ENCODE measurements around the gene OR5AS1. TPM values are rescaled to one million over a fixed set of nuclear protein-coding genes. Genes with fewer than 3 reads are reported as not detected.
"Not testable (repeated sequence)": the region's sequence is repeated elsewhere in the genome, so short reads cannot be mapped to it uniquely, and the experiment has no call there.

OR5AS1 gene
- not detected in 2 replicates for total RNA-seq

DNA sequence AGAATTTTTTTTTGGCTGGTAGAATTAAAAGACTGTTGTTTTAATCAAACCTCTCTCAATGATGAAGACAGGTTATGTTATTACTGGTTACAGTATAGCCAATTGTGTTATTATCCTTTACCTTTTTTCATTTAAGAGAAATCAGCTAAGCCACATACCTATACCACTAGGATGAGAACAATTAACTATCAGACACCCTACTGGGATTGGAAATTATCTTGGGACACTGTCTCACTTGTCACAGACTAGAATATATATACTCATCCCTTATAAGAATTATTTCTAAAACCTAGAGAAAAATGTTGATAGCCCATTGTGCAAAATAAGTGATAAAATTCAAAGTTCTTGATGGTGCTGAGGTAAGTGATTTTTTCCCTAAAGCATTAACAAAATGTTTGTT lies at the start of gene OR5AS1:
Gene OR5AS1 (plus strand): TSS at position 301 of the 400 bp plus-strand sequence. CDS start 2,765 bp downstream, outside the sequence.
- no peak for DNase-seq (ENCODE audit: low read depth)

DNA sequence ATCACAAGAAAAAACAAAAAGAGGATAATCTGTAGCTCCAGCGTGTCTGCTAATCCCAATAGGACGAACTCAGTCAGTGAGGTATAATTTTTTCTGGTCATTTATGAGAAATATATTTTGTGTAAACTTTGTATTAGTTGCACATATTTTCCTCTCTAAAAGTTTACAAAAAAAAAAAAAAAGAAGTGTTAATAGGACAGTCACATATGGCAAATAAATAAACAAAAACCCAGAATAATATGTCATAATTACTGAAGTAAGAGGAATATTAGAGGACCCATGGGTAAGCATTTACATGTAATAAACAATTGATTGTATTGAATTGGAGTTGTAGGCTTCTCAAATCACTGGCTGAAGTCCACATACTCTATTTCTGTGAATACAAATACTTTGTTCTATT lies 32.9 kb upstream of the OR5AS1 start, which contains the start of gene OR5F1:
Gene OR5F1 (minus strand): TSS at position 101 of the 400 bp plus-strand sequence. CDS start 0 bp downstream, at position 101.
- no peak for DNase-seq (ENCODE audit: low read depth)

DNA sequence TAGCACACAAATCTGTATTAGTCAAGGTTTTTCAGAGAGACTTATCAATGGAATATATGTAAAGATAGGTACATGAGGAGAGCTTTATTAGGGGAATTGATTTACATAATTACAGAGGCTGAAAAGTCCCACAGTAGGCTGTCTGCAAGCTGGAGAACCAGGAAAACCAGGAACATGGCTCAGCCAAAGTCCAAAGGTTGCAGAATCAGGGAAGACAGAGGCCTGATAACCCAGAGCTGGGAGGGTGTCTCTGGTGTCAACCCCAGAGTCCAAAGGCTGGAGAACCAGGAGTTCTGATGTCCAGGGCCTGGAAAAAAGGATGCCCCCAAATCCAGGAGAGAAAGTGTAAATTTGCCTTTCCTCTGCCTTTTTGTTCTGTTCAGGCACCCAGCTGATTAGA lies 16.7 kb upstream of the OR5AS1 start:
- no peak for DNase-seq (ENCODE audit: low read depth)

DNA sequence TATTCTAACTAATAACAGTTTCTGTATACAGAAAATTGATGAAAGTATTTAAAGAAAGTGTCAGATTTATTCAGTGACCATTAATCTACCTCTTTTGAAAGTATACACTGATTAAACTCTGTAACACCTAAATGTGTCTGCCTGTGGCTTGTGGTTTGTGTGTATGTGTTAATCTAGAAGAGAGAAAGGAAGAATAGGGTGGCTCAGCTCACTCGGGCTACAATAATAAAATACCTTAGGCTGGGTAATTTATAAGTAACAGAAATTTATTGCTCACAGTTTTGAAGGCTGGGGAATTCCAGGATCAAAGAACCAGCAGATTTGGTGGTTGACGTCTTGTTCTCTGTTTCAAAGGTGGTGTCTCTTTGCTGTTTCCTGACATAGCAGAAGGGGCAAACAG lies 13.6 kb upstream of the OR5AS1 start:
- no peak for DNase-seq (ENCODE audit: low read depth)

DNA sequence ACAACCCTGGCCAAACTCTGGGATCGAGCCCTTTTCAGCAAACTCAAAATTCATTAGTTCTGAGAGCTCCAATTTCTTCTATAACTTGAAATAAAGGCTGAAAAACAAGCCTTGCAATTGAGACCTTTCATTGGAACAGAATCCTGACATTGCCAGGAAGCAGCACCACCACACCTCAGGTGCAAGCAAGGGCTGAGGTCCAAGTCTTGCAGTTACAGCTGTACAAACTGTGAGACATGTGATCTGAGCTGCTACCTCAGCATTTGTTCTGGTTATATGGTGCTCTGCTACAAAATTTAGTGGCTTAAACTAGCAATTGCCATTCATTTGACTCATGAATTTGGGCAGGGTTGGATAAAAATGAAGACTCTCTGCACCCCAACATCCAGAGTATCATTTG lies 18.1 kb downstream of the OR5AS1 start:
- no peak for DNase-seq (ENCODE audit: low read depth)

DNA sequence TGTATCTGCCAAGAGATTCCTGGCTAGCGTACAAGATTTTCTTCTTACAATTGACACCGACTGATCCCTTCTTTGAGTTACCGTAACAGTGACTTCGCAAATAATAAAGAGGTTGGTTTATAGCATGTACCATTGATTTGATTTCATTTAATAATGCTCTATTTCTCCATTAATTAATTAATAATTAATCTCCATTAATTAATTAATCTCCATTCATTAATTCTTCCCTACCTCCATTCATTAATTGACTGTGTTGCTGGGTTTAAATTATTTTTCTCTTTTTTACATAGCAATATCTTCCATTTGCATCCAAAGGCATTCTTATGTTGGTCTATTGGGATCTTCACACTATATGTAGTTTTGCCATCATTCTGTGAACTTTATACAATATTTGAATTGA lies 21.0 kb downstream of the OR5AS1 start:
- no peak for DNase-seq (ENCODE audit: low read depth)

DNA sequence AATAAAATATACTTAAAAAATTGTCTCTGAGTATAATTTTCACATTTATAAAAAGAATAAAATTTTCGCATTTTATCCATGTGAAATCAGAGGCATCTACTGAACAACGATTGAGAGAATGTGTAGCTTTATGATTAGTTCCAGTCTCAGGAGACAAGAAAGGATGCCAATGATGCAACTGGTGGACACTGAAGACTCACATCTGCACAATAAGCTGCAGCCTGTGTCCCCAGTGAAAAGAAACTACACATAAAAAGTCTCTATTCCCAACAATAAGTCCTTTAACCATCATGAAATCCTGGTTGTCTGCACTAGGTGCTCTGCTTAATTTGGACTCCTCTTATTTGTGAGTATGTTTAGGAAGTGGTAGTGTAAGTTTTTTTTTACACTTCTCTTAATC lies 22.0 kb downstream of the OR5AS1 start:
- DNase-seq (ENCODE audit: low read depth) = no peak

- DNase-seq (ENCODE audit: low read depth) = not testable (repeated sequence)
These were observed 28.9 kb downstream of the OR5AS1 start for GRCh38 chr11:56056366-56056765.

GRCh38 chr11:56057661-56058237 lies 30.3 kb downstream of the OR5AS1 start:
- DNase-seq (ENCODE audit: low read depth) = not testable (repeated sequence)

- DNase-seq (ENCODE audit: low read depth) = not testable (repeated sequence)
These were observed 30.9 kb downstream of the OR5AS1 start for GRCh38 chr11:56058260-56058780.

- no peak for DNase-seq (ENCODE audit: low read depth)
These were observed 39.5 kb downstream of the OR5AS1 start for GRCh38 chr11:56066980-56067379.

Other genes with a start within 250 kb of the OR5AS1 start
- not detected in 2 replicates for gene OR5D14, start 232.1 kb upstream of the OR5AS1 start, total RNA-seq
- not detected in 2 replicates for gene OR5L1, start 216.3 kb upstream of the OR5AS1 start, total RNA-seq
- not detected in 2 replicates for gene OR5D18, start 208.0 kb upstream of the OR5AS1 start, total RNA-seq
- not detected in 2 replicates for gene OR5L2, start 200.4 kb upstream of the OR5AS1 start, total RNA-seq
- gene OR5D16, start 188.9 kb upstream of the OR5AS1 start, total RNA-seq = not detected in 2 replicates
- gene TRIM51, start 144.4 kb upstream of the OR5AS1 start, total RNA-seq = not detected in 2 replicates
- gene OR5W2, start 113.1 kb upstream of the OR5AS1 start, total RNA-seq = not detected in 2 replicates
- gene OR5I1, start 91.3 kb upstream of the OR5AS1 start, total RNA-seq = not detected in 2 replicates
- gene OR10AG1, start 57.7 kb upstream of the OR5AS1 start, total RNA-seq = not detected in 2 replicates
- not detected in 2 replicates for gene OR5F1, start 33.0 kb upstream of the OR5AS1 start, total RNA-seq
- gene OR8I2, start 65.7 kb downstream of the OR5AS1 start, total RNA-seq = not detected in 2 replicates
- not detected in 2 replicates for gene OR8H2, start 76.0 kb downstream of the OR5AS1 start, total RNA-seq
- gene OR8H3, start 94.7 kb downstream of the OR5AS1 start, total RNA-seq = not detected in 2 replicates
- not detected in 2 replicates for gene OR8J3, start 112.5 kb downstream of the OR5AS1 start, total RNA-seq
- gene OR8K5, start 132.7 kb downstream of the OR5AS1 start, total RNA-seq = not detected in 2 replicates
- not detected in 2 replicates for gene OR5J2, start 149.0 kb downstream of the OR5AS1 start, total RNA-seq
- gene OR5T2, start 206.6 kb downstream of the OR5AS1 start, total RNA-seq = not detected in 2 replicates
- not detected in 2 replicates for gene OR5T3, start 224.6 kb downstream of the OR5AS1 start, total RNA-seq
- gene OR5T1, start 246.5 kb downstream of the OR5AS1 start, total RNA-seq = not detected in 2 replicates